CD4-positive, alpha-beta T cell treated with Interleukin-15 for 1 hour (primary cell): ENCODE data around the gene SMIM10L1.

Source experiments
- DNase-seq: peaks from one replicate; pipeline ENCODE4 v3.0.0-alpha.2; 2020

Gene SMIM10L1

GRCh38 chr12:11202811-11203210 is 31.8 kb downstream of the SMIM10L1 start:
- no peak for DNase-seq

GRCh38 chr12:11204173-11204572 is 33.2 kb downstream of the SMIM10L1 start:
- DNase-seq, result no peak

GRCh38 chr12:11209113-11209512 is 38.1 kb downstream of the SMIM10L1 start:
- no peak for DNase-seq
